ENCODE results near the gene ACTG1. TPM values are rescaled to one million over a fixed set of nuclear protein-coding genes. Genes with fewer than 3 reads are reported as not detected.

Gene ACTG1
- total RNA-seq, 4 donors from 2014 or later: 972 to 1,850 (median 1,126) TPM

- no peak for DNase-seq (ENCODE audit: extremely low spot score)
- intact Hi-C loops (cut with DNase I): no loop called here
- peaks cover 15 to 23% (median 17%) of the 10 kb centered on the region in 4 donors for H3K4me1 ChIP-seq
- TF ChIP-seq CTCF (IDR thresholded peaks at IDR 0.05) (peak; percentile 49 to 69 (median 68)), EP300 (IDR thresholded peaks at IDR 0.05) (no peak), POLR2AphosphoS5 (IDR thresholded peaks at IDR 0.05) (peak in 1 of 2 donors; percentile 5)
- H3K27ac ChIP-seq (replicated peaks in 1 of 4): no peak overlapping the region
- H3K27me3 ChIP-seq: peaks cover 10 to 56% (median 26%) of the 10 kb centered on the region in 4 donors
- H3K9me3 ChIP-seq: no peaks in the 10 kb centered on the region
- H3K4me3 ChIP-seq: no peak overlapping the region
- peaks cover 10 to 43% (median 41%) of the 10 kb centered on the region in 4 donors for H3K36me3 ChIP-seq
- no CpG with 5 or more reads among the region's 17 CpGs for WGBS
Observed at GRCh38 chr17:81537343-81537855, 24.8 kb upstream of the ACTG1 start.

- no peak overlapping the region for H3K27ac ChIP-seq (replicated peaks in 1 of 4)
- H3K27me3 ChIP-seq: peaks cover 10 to 56% (median 26%) of the 10 kb centered on the region in 4 donors
- H3K36me3 ChIP-seq: peaks cover 10 to 38% (median 37%) of the 10 kb centered on the region in 4 donors
- H3K4me1 ChIP-seq: peaks cover 15 to 23% (median 17%) of the 10 kb centered on the region in 4 donors
- 10% methylated on average over 8 of the region's 89 CpGs for WGBS
- intact Hi-C loops (cut with DNase I): no loop called here
- DNase-seq (ENCODE audit: extremely low spot score): no peak
- TF ChIP-seq POLR2A (IDR thresholded peaks at IDR 0.05; ENCODE audit: low read depth) (no peak), CTCF (IDR thresholded peaks at IDR 0.05) (no peak), POLR2AphosphoS5 (IDR thresholded peaks at IDR 0.05) (no peak), EP300 (IDR thresholded peaks at IDR 0.05) (no peak)
- H3K9me3 ChIP-seq: no peaks in the 10 kb centered on the region
- H3K4me3 ChIP-seq: no peak overlapping the region
Observed at GRCh38 chr17:81536299-81537290, 24.0 kb upstream of the ACTG1 start.

DNA sequence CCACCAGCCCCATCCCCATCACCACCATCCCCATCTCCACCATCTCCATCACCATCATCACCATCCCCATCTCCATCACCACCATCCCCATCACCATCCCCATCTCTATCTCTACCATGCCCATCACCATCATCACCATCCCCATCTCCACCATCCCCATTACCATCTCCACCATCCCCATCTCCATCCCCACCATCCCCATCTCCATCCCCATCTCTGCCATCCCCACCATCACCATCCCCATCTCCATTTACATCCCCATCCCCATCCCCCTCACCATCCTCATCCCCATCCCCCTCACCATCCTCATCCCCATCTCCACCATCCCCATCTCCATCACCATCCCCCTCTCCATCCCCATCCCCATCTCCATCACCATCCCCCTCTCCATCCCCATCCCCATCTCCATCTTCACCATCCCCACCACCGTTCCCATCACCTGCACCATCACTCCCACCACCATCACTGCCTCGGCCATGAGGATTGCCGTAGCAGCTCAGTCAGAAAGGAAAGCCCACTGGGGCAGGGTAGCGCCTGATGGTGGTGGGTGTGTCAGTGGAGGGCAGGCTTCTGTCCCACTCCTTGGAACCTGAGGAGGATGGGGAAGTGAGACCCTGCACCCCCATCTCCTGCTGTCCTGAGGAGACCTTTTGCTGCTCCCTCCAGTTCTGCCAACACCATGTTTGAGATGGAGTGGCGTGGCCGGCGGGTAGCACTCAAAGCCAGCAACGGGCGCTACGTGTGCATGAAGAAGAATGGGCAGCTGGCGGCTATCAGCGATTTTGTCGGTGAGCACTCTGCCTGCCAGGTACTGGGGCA lies 23.1 kb upstream of the ACTG1 start:
- Histone ChIP-seq H3K36me3 (peaks cover 5 to 29% (median 28%) of the 10 kb centered on the region in 4 donors), H3K27ac (replicated peaks in 1 of 4) (no peak overlapping the region), H3K4me1 (peaks cover 15 to 23% (median 17%) of the 10 kb centered on the region in 4 donors), H3K27me3 (peaks cover 10 to 56% (median 26%) of the 10 kb centered on the region in 4 donors), H3K4me3 (no peak overlapping the region), H3K9me3 (no peaks in the 10 kb centered on the region)
- no peak for DNase-seq (ENCODE audit: extremely low spot score)
- 67% methylated on average over 5 of the region's 13 CpGs for WGBS
- intact Hi-C loops (cut with DNase I): no loop called here
- TF ChIP-seq EP300 (IDR thresholded peaks at IDR 0.05) (no peak), POLR2AphosphoS5 (IDR thresholded peaks at IDR 0.05) (no peak), CTCF (IDR thresholded peaks at IDR 0.05) (no peak), POLR2A (IDR thresholded peaks at IDR 0.05; ENCODE audit: low read depth) (no peak)

- Histone ChIP-seq H3K27me3 (peaks cover 10 to 56% (median 26%) of the 10 kb centered on the region in 4 donors), H3K9me3 (no peaks in the 10 kb centered on the region)
- intact Hi-C loops (cut with DNase I): no loop called here
Observed at GRCh38 chr17:81535007-81535328, 22.4 kb upstream of the ACTG1 start.

More at GRCh38 chr17:81535007-81535328, 22.4 kb upstream of the ACTG1 start:
- DNase-seq (ENCODE audit: extremely low spot score): no peak
- Histone ChIP-seq H3K27ac (replicated peaks in 1 of 4) (no peak overlapping the region), H3K36me3 (peaks cover 0 to 22% (median 21%) of the 10 kb centered on the region in 4 donors), H3K4me1 (peaks cover 15 to 23% (median 17%) of the 10 kb centered on the region in 4 donors), H3K4me3 (no peak overlapping the region)
- TF ChIP-seq POLR2A (IDR thresholded peaks at IDR 0.05; ENCODE audit: low read depth) (no peak), CTCF (IDR thresholded peaks at IDR 0.05) (no peak), POLR2AphosphoS5 (IDR thresholded peaks at IDR 0.05) (no peak), EP300 (IDR thresholded peaks at IDR 0.05) (no peak)
- 78% methylated on average over 4 of the region's 5 CpGs for WGBS

Measured in esophagus muscularis mucosa (tissue), 4 donors.